Stimulated activated CD4-positive, alpha-beta T cell treated with anti-CD3 and anti-CD28 coated beads, Interleukin-2, amount 100 ng/mL, for 48 hours (primary cell): ENCODE data around the gene CDH24.
A peak's percentile ranks its signal among the peaks of the same experiment; 100 is the strongest.

Experiments used
- DNase-seq, 2 donors: peaks; one replicate each; pipeline ENCODE4 v3.0.0-alpha.2; 2020

Gene CDH24

GRCh38 chr14:23043145-23043544 is 14.2 kb downstream of the CDH24 start:
- DNase-seq: no peak

DNA sequence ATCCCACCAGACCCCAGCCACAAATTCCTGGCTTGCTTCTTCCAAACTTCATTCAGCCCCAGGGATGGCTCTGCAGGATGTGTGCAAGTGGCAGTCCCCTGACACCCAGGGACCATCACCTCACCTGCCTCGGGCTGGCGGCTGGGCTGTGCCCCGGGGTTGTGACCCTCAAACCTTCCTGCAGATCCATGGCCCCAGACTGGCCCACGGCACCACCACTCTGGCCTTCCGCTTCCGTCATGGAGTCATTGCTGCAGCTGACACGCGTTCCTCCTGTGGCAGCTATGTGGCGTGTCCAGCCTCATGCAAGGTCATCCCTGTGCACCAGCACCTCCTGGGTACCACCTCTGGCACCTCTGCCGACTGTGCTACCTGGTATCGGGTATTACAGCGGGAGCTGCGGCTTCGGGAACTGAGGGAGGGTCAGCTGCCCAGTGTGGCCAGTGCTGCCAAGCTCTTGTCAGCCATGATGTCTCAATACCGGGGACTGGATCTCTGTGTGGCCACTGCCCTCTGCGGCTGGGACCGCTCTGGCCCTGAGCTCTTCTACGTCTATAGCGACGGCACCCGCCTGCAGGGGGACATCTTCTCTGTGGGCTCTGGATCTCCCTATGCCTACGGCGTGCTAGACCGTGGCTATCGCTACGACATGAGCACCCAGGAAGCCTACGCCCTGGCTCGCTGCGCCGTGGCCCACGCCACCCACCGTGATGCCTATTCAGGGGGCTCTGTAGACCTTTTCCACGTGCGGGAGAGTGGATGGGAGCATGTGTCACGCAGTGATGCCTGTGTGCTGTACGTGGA is 15.0 kb downstream of the CDH24 start, which contains the start of gene PSMB11:
PSMB11 (plus strand) TSS at position 51 of the 804 bp plus-strand sequence; CDS start at position 65, 14 bp downstream.
- DNase-seq: no peak

DNA sequence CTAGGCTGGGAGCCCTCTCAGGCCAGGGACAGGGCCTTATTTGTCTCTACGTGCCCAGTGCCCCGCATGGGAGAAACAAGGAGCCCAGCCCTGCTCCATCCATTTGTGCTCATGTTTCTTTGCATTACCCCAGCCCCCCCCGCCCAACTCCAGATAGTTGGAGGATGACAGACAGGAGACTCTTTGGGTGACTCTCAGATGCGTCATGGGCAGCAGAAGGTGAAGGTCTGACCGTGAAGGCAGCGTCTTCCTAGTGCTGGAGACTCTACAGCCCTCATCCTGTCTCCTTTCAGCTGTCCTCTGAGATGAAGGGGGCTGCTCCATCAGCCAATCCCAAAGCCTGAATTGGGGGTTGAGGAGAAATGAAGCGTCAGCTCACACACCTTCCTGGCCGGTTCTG is 15.6 kb downstream of the CDH24 start:
- DNase-seq: no peak

DNA sequence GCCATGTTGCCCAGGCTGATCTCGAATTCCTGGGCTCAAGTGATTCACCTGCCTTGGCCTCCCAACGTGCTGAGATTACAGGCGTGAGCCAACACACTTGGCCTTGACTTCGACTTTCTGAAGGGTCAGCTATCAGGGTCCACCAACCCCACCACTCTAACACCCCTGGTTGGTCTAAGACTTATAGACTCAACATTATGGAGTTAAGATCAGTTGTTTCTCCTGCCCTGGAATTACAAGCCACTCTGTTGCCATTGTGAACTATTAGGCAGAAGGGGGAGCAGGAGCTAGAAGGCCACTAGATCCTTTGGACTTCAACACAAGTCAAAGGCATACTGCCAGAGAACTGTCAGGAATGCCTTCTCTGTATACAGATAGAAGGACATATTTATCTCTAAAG is 17.2 kb downstream of the CDH24 start:
- DNase-seq: no peak

DNA sequence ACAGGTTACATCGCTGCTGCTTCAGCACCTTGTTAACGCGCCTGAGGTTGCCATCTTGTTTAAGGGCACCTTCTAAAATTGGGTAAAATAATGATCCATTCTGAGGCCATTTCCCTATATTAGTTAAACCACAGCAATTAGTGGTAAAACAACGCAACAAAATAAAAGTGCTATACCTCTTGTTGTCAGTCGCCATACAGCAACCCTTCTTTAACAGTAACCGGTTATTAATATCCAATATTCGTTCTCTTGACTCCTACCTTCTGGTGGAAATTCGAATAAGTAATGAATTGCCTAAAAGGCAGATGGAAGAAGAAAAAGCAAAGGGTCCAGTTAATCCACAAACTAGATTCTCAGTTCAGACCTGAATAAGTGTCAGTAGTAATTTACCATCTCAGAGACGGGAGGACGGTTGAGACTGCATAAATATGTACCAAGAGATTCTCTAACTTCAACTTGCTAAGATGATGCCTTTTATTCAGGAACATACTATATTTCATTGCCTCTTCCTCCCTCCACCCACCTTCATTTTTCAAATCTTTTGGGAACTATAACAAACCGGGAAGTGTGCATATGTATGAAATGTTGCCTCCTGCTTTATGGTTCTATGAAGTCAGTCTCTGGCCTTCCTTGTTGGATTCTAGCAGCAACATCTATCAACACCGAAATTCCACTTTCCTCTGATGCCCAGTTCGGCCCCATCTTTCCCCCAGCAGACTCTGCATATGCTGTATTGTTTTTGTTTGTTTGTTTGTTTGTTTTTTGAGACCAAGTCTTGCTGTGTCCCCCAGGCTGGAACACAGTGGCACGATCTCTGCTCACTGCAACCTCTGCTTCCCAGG is 21.8 kb downstream of the CDH24 start:
- no peak for DNase-seq

DNA sequence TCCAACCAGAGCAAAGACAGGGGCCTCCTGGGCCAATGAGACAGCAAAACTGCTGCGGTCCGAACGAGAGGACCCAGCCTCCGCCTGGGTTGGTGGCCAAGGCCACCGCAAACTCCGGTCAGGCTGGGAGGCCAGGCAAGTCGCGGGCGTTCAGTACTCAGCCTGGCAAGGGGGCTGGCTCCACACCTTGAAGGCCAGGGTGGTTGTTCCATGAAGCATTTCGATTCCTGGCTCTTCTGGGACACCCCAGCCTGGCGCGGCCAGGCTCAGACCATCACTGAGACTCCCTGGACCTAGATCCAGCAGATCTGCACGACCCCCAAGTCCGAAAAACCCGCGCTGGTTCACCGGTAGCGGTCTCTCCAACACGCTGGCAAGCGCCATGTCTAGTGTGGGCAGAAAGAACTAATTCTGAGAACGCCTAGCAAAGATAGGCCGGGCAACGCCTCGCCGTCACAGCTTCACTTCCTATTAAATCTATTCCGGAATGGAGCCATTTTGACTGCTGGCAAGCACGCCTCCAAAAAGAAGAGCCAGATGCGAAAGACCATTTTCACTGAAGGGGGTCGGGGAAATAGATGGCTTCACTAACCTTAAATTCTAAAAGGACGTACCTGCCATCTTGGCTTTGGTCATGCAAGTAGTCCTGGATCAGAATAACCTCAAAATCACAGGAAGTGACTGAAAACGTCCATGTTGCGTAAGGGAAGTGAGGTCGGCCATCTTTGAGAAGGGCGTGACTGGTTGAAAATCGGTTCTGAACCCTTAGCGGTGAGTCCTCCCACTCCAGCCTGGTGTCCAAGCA is 22.6 kb downstream of the CDH24 start, which contains the start of gene PSMB5:
PSMB5 (minus strand) TSS at position 403 of the 805 bp plus-strand sequence; CDS start at position 384, 19 bp downstream.
- peak; percentile 72 to 74 for DNase-seq

- no peak for DNase-seq
Measured at GRCh38 chr14:23033801-23034497, 23.4 kb downstream of the CDH24 start.

- DNase-seq: no peak
Measured at GRCh38 chr14:23033251-23033727, 24.0 kb downstream of the CDH24 start.

GRCh38 chr14:23030936-23031335 is 26.4 kb downstream of the CDH24 start:
- no peak for DNase-seq

DNA sequence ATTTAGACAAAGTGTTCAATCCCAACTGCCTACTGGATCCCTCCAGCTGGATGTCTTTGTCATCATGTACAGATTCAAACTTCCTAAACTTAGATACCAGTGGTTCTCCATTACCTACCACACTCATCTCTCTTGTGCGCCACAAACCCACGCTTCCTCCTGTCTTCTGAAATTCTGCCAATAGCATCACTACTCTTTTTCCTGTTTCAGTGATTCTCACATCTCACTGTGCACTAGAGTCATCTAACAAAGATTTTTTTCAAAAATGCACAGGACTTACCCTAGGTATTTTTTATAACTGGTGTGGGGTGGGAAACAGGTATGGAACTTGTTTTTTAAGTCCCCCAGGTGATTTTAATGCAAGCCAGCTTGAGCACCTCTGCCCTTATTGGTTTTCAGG is 28.5 kb downstream of the CDH24 start:
- no peak for DNase-seq

- DNase-seq: peak in 1 of 2 donors; percentile 22
Measured at GRCh38 chr14:23025151-23025814, 32.0 kb downstream of the CDH24 start.

- no peak for DNase-seq
Measured at GRCh38 chr14:23024612-23025075, 32.7 kb downstream of the CDH24 start.

- no peak for DNase-seq
Measured at GRCh38 chr14:23023795-23024152, 33.5 kb downstream of the CDH24 start.

DNA sequence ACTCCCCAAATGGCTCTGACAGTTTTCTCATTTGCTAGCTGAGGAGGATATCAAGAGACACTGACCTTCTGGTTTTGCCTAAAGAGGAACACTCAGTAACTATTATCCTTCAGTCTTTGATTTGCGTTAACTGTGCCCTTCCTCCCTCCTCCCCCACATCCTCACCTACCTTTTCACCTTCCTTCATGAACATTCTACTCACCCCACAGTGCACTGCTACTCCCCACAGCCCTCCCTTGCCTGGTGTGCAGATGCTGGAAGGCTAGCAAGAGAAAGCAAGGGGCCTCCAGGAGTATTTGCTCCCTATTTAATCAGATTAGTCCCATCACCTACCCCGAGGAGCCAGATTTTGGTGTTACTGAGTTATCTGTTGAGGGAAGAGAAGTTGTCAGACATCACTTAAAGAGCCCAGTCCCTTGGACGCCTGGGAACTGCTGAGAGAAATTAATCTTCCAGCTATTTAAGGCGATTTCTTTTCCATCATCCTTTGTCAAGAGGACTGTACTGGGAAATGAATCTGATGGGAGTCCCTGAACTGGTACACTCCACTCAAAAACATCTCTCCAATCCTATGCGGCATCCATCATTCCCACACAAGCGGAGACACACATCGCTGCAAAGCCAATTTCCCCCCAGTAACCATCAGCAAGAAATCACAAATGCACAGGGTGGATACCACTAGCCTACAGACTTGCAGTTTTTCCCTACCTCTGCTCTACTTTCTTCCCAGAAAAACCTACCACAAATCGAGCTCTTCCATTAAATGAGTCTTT is 34.1 kb downstream of the CDH24 start:
- no peak for DNase-seq

GRCh38 chr14:23021889-23022442 is 35.4 kb downstream of the CDH24 start:
- DNase-seq: no peak

DNA sequence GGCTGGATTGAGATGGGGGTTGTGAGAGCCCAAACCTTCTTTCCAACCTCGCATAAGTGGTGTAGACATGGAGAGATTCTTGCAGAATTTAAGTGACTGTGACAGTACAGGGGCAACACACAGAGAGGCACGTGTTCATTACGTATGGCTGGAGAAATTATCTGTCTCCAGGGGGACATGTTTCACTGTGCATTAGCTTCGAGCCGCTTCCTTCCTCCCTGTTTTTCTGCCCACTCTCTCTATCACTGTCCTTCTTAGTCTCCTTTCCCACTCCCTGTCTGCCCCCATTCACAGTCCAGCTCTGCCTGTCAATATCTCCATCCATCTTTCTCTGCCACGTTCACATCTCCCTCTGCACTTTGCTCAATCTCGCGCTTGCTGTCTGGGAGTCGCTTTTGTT is 35.9 kb downstream of the CDH24 start:
- DNase-seq: no peak

DNA sequence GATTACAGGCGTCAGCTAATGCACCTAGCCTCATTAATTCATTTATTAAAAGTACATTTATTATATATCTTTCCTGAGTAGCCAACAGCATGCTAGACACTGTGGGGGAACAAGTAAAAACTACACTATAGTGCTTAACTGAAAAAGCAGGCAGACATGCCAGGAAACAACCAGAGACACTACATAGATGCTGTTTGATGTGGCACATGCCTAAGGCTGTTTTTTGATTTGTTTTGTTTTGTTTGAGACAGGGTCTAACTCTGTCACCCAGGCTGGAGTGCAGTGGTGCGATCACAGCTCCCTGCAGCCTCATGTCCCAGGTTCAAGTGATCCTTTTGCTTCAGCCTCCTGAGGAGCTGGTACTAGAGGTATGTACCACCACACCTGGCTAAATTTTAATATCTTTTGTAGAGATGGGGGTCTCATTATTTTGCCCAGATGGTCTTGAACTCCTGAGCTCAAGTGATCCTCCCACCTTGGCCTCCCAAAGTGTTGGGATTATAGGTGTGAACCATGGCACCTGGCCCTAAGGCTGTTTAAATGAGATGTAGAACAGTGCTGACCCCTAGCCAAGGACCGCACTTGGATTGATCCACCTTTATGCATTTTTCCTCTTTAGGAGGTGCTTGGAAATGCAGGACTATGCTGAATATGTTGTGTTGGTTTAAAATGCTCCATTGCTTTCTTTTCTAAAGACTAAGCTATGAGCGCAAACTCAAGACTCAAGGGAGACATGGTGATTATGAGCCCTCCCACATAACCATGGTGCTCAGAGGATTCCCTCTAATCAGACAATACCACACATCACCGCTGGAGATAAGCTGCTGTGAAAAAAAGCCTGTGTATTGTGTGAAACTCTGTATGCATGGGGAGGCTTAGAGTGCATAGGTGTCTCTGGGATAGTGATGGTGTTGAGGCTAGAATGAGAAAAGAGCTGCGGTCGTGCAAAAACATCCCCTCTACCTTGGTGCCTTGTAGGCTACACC is 36.9 kb downstream of the CDH24 start:
- DNase-seq: no peak

DNA sequence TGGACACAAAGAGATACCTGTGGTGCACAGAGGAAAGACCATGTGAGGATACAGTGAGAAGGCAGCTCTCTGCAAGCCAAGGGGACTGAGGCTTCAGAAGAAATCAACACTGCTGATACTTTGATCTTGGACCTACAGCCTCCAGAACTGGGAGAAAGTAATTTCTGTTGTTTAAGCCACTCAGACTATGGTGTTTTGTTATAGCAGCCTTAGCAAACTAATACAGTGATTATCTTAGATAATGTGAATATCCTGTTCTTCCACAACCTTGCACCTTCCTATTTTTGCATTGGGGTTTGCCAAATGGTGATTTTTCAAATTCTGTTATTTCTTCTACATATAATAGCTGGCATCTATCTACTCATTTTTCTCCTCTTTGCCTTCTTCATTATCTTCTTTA is 39.2 kb downstream of the CDH24 start:
- DNase-seq: no peak

DNA sequence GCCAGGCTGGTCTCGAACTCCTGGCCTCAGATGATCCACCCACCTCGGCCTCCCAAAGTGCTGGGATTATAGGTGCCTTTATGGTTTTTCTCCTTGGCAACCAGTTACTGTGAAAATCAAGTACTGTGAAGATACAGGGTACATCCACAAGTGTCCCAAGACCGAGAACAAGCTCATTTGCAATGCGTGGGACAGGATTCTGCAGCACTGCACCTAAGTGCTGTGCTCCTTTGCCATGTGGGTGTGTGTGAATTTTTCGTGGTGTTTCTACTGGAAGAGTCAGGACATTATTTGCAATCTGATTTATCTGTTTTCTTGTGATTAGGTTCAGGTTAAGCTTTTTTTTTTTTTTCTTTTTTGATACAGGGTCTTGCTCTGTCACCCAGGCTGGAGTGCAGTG is 40.2 kb downstream of the CDH24 start:
- DNase-seq: no peak
